ENCODE results near the gene OSBPL2.

GRCh38 chr20:62206388-62206775 is 31.9 kb upstream of the OSBPL2 start:
- TF ChIP-seq, protein P1, sequence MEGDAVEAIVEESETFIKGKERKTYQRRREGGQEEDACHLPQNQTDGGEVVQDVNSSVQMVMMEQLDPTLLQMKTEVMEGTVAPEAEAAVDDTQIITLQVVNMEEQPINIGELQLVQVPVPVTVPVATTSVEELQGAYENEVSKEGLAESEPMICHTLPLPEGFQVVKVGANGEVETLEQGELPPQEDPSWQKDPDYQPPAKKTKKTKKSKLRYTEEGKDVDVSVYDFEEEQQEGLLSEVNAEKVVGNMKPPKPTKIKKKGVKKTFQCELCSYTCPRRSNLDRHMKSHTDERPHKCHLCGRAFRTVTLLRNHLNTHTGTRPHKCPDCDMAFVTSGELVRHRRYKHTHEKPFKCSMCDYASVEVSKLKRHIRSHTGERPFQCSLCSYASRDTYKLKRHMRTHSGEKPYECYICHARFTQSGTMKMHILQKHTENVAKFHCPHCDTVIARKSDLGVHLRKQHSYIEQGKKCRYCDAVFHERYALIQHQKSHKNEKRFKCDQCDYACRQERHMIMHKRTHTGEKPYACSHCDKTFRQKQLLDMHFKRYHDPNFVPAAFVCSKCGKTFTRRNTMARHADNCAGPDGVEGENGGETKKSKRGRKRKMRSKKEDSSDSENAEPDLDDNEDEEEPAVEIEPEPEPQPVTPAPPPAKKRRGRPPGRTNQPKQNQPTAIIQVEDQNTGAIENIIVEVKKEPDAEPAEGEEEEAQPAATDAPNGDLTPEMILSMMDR (IDR thresholded peaks at IDR 0.05) = no peak
- no peak for TF ChIP-seq POLR2A (IDR thresholded peaks at IDR 0.05)

Measured in vagina (tissue), 2 donors.